Fibroblast of pulmonary artery (primary cell): ENCODE measurements around the gene PACS2.
"Not testable (repeated sequence)": the region's sequence is repeated elsewhere in the genome, so short reads cannot be mapped to it uniquely, and the experiment has no call there.

ENCODE experiments used
- DNase-seq: peaks from one replicate; pipeline ENCODE4 v3.0.0-alpha.2; 2010; ENCODE audit warnings: low read depth
- H3K4me3 ChIP-seq: replicated peaks from 2 replicates; pipeline ENCODE4 v1.5.1; 2011; ENCODE audit warnings: low read depth, mild to moderate bottlenecking, control low read depth, low read length, moderate library complexity
- TF ChIP-seq, protein P1 (sequence below): IDR thresholded peaks from 2 replicates; pipeline ENCODE4 v1.5.1; 2011; ENCODE audit warnings: mild to moderate bottlenecking, control low read depth, low read length, inconsistent platforms; ENCODE audit errors: missing control alignments

The PACS2 gene

DNA sequence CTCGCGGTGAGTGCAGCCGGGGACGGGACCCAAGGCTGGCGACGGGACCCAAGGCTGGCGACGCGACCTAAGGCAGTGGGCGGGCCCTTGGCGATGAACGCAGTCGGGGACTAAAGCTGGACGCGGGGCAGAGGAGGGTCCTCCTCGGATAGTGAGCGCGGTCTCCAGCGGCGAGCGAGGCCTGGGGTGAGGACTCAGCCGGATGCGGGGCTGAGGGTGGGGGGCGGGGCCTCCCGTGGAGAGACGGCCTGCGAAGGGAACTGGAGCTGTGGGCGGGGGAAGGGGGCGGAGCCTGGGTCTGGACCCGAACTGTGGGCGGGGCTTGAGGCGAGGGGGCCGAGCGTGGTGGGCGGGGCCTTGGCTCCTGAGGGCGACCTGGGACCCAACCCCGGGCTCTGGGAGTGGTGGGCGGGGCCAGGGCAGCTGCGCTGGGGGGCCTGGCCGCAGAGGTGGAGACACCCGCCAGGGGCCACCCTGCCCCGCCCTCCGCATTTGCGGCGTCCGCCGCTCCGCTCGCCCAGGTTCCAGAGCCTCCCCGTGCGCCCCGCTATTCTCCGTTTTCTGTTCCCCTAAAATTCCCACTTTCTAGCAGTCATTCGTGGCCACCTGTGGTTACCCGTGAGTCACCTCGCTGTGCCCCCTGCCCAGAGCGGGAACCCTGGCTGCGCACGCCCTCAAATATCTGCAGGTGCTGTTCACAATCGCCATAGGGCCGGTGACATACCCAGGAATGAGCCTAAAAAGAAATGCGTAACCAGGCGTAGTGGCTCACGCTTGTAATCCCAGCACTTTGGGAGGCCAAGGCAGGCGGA, 13.2 kb upstream of the PACS2 start:
- TF ChIP-seq, protein P1, sequence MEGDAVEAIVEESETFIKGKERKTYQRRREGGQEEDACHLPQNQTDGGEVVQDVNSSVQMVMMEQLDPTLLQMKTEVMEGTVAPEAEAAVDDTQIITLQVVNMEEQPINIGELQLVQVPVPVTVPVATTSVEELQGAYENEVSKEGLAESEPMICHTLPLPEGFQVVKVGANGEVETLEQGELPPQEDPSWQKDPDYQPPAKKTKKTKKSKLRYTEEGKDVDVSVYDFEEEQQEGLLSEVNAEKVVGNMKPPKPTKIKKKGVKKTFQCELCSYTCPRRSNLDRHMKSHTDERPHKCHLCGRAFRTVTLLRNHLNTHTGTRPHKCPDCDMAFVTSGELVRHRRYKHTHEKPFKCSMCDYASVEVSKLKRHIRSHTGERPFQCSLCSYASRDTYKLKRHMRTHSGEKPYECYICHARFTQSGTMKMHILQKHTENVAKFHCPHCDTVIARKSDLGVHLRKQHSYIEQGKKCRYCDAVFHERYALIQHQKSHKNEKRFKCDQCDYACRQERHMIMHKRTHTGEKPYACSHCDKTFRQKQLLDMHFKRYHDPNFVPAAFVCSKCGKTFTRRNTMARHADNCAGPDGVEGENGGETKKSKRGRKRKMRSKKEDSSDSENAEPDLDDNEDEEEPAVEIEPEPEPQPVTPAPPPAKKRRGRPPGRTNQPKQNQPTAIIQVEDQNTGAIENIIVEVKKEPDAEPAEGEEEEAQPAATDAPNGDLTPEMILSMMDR, result no peak
- peak overlapping the region; percentile 74 for H3K4me3 ChIP-seq
- peak; percentile 95 for DNase-seq

DNA sequence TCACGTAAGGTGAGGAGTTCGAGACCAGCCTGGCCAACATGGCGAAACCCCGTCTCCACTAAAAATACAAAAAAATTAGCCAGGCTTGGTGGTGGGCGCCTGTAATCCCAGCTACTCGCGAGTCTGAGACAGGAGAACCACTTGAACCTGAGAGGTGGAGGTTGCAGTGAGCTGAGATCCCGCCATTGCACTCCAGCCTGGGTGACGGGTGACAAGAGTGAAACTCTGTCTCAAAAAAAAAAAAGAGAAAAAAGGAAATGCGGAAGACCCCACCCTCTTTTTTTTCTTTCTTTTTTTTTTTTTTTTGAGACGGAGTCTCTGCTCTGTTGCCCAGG, 12.7 kb upstream of the PACS2 start:
- not testable (repeated sequence) for DNase-seq, H3K4me3 ChIP-seq

DNA sequence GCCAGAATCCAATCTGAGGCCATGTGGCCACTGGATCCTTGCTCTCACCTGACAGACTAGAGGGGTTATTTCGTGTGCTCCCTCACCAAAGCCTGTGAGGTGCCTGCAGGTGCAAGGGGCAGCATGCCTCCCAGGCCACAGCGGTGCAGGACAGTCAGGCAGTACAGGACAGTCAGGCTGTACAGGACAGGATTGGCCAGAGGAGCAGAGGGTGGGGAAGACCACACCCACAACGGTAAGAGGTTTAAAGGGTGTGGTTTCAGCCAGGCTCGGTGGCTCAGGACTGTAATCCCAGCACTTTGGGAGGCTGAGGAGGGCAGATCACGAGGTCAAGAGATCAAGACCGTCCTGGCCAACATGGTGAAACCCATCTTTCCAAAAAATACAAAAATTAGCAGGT, 10.6 kb upstream of the PACS2 start:
- no peak overlapping the region for H3K4me3 ChIP-seq
- no peak for DNase-seq
- TF ChIP-seq, protein P1, result no peak

DNA sequence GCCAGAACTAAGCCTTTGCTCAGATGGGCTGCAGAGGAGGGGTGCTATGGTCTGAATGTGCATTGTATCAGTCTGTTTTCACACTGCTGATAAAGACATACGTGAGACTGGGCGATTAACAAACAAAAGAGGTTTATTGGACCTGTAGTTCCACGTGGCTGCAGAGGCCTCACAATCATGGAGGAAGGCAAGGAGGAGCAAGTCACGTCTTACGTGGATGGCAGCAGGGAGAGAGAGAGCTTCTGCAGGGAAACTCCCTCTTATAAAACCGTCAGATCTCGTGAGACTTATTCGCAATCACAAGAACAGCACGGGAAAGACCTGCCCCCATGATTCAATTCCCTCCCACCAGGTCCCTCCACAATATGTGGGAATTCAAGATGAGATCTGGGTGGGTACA, 10.0 kb upstream of the PACS2 start:
- H3K4me3 ChIP-seq, result no peak overlapping the region
- TF ChIP-seq, protein P1, result no peak
- DNase-seq, result no peak

DNA sequence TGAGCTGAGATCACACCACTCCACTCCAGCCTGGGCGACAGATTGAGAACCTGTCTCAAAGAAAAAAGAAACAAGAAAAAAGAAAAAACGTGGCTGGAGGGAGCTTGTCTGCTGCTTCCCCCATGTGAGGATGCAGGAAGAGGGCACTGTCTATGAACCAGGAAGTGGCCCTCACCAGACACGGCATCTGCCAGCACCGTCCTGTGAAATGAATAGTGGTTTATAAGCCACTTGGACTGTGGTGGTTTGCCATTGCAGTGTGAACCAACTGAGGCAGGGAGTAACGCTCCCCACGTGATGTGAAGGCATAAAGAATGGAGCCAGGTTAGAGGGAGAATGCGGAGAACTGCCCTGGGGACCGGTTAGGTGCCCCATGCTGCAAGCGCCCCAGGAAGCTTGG, 9.2 kb upstream of the PACS2 start:
- no peak for DNase-seq
- H3K4me3 ChIP-seq, result no peak overlapping the region
- TF ChIP-seq, protein P1, result no peak

DNA sequence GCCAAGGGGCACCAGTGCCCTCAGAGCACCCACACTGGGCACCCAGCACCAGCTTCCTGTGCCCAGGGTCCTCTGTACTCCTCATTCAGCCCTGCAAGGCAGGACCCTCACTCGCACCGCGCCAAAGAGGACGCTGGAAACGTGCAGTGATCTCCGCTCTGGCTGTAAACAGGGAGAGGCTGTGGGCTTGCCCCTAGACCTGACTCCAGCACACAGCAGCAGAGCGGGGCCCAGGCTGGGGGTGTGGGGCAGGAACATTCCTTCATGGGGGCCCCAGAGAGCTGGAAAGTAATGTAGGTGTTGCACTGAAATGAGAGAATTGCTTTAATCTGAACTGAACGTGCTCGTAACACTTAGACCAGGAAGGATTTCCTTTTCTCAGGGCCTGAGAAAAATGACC, 8.8 kb upstream of the PACS2 start:
- no peak overlapping the region for H3K4me3 ChIP-seq
- no peak for DNase-seq
- TF ChIP-seq, protein P1, result no peak

DNA sequence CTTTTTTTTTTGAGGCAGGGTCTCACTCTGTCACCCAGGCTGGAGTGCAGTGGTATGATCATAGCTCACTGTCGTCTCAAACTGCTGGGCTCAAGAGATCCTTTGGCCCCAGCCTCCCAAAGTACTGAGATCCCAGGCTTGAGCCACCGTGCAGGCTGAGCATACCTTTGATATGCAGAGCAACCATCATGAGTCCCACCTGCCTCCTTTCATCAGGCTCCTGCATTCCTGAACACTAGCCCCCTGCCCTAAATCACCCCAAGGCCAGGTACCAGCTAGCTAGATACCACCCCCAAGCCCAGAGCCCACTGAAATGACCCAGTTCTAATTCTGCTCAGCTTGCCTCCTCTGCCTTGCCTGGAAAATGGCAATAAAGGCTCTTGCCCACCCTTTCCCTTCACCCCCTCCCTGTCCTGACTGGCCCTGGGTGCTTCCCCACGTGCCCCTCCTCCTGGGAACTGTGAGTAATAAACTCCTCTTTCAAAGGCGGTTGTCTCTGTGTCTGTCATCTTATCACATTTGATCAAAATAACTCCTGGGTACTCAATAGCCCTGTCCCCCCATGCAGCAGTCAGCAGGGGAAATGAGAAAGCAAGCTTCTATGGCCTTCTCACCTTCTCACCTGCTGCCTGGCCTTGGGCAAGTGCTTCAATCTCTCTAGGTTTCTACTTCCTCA, 7.4 kb upstream of the PACS2 start:
- TF ChIP-seq, protein P1, result no peak
- H3K4me3 ChIP-seq, result no peak overlapping the region
- no peak for DNase-seq
